Measurements from ENCODE around the gene LIM2. TPM values are rescaled to one million over a fixed set of nuclear protein-coding genes. Genes with fewer than 3 reads are reported as not detected.

Gene LIM2
- total and polyA plus RNA-seq, 2 of the 4 experiments (the other 2 are of a cell fraction), result not detected

- H3K4ac ChIP-seq (ENCODE audit: low read depth, low read length), result no peak overlapping the region
- no peak overlapping the region for H4K91ac ChIP-seq (ENCODE audit: insufficient read depth, low read depth, low read length)
- H2AK9ac ChIP-seq (replicated peaks; ENCODE audit: low read depth, low read length, poor library complexity), result no peak overlapping the region
- ATAC-seq (ENCODE audit: low read depth) (no peak), DNase-seq (no peak)
- in situ Hi-C loops (cut with MboI; ENCODE audit: low sequenced_read_pairs) (no loop called here), dilution Hi-C loops (cut with HindIII; ENCODE audit: low sequenced_read_pairs, unreplicated experiment) (no loop called here), intact Hi-C loops (cut with micrococcal nuclease) (no loop called here)
- no peak overlapping the region for H2BK5ac ChIP-seq (ENCODE audit: low read depth, low read length, poor library complexity, severe bottlenecking)
- BruUV-seq (replicated peaks), result no TSS peak
- H3K27me3 ChIP-seq (ENCODE audit: control insufficient read depth, insufficient read depth, low read length), result no peaks in the 10 kb centered on the region
- no peaks in the 10 kb centered on the region for H3K4me1 ChIP-seq (ENCODE audit: control insufficient read depth, insufficient read depth, low read length)
- H3K14ac ChIP-seq (replicated peaks; ENCODE audit: low read depth, low read length), result no peak overlapping the region
- H2AFZ ChIP-seq (replicated peaks; ENCODE audit: low read length, poor library complexity), result no peak overlapping the region
- H4K5ac ChIP-seq (ENCODE audit: low read depth, low read length), result no peak overlapping the region
- no peaks in the 10 kb centered on the region for H3K79me1 ChIP-seq (ENCODE audit: low read depth in 1 of 2, low read length in 2 of 2)
- H2BK120ac ChIP-seq (ENCODE audit: low read depth, low read length), result no peak overlapping the region
- no peak overlapping the region for H2BK15ac ChIP-seq (ENCODE audit: low read depth, low read length)
- H3K23ac ChIP-seq (ENCODE audit: low read depth, low read length), result no peak overlapping the region
- H3K9me3 ChIP-seq (ENCODE audit: control insufficient read depth, insufficient read depth, low read length), result no peaks in the 10 kb centered on the region
- H2AK5ac ChIP-seq (ENCODE audit: low read depth, low read length), result no peak overlapping the region
- H4K20me1 ChIP-seq (ENCODE audit: insufficient read depth, low read length), result no peaks in the 10 kb centered on the region
- H3K9ac ChIP-seq (ENCODE audit: low read depth, low read length), result no peak overlapping the region
- no peaks in the 10 kb centered on the region for H3K9me1 ChIP-seq (ENCODE audit: insufficient read depth, low read length)
- TF ChIP-seq SMC3 (IDR thresholded peaks at IDR 0.05; ENCODE audit: low read depth, low read length), result no peak
- TF ChIP-seq MXI1 (IDR thresholded peaks at IDR 0.05; ENCODE audit: borderline replicate concordance, low read depth, low read length), result no peak
- no peak for TF ChIP-seq USF2 (IDR thresholded peaks at IDR 0.05; ENCODE audit: low read depth, low read length)
- no peak for TF ChIP-seq POLR2A (IDR thresholded peaks at IDR 0.05; ENCODE audit: low read depth, low read length)
- no peak for TF ChIP-seq NFE2L2 (IDR thresholded peaks at IDR 0.05; ENCODE audit: low read depth, low read length)
- no peak for TF ChIP-seq CEBPB (IDR thresholded peaks at IDR 0.05; ENCODE audit: low read depth, low read length)
- H3K18ac ChIP-seq (ENCODE audit: low read depth, low read length), result no peak overlapping the region
- H3K4me3 ChIP-seq (ENCODE audit: insufficient read depth, low read depth, low read length), result no peak overlapping the region
- POLR2A ChIA-PET (ENCODE audit: unreplicated experiment), result no interaction called here
- H3K27ac ChIP-seq (ENCODE audit: insufficient read depth, low read length), result no peak overlapping the region
- no peak overlapping the region for H4K8ac ChIP-seq (ENCODE audit: low read depth in 2 of 2, low read length in 2 of 2)
- H3K4me2 ChIP-seq (ENCODE audit: low read depth, low read length), result no peak overlapping the region
- no CpG with 5 or more reads among the region's 3 CpGs for WGBS, 2 experiments (ENCODE audit: extremely low coverage in 2 of 2, insufficient read length in 1 of 2)
- H3K36me3 ChIP-seq (ENCODE audit: control insufficient read depth, insufficient read depth, low read length), result no peaks in the 10 kb centered on the region
- CTCF ChIA-PET, result no interaction called here
- H2BK20ac ChIP-seq (ENCODE audit: low read depth, low read length), result no peak overlapping the region
- H3K56ac ChIP-seq (ENCODE audit: extremely low read depth, insufficient read depth, low read length), result no peak overlapping the region
Measured at GRCh38 chr19:51430221-51430620, 42.4 kb upstream of the LIM2 start.

Measured in IMR-90 (cell line).